ENCODE data around the gene BCKDK.

Gene BCKDK

GRCh38 chr16:31145398-31145990, 37.3 kb downstream of the BCKDK start:
- peaks cover 15% of the 10 kb centered on the region for H3K4me1 ChIP-seq (ENCODE audit: control insufficient read depth, low read length)
- no peaks in the 10 kb centered on the region for H3K9me2 ChIP-seq (replicated peaks; ENCODE audit: control insufficient read depth, low read length)
- no peak overlapping the region for H3K27ac ChIP-seq (ENCODE audit: low read depth, low read length)
- no peaks in the 10 kb centered on the region for H3F3A ChIP-seq (ENCODE audit: control insufficient read depth, insufficient read depth)
- TF ChIP-seq EZH2phosphoT487 (IDR thresholded peaks at IDR 0.05; ENCODE audit: borderline replicate concordance, low read length) (no peak), CTCF (IDR thresholded peaks at IDR 0.05; ENCODE audit: low read depth, low read length, poor library complexity, severe bottlenecking) (no peak)
- no peak overlapping the region for H3K4me3 ChIP-seq (ENCODE audit: low read length)
- H3K79me2 ChIP-seq (ENCODE audit: control insufficient read depth, low read length), result no peaks in the 10 kb centered on the region
- no peaks in the 10 kb centered on the region for H4K20me1 ChIP-seq (ENCODE audit: control insufficient read depth, insufficient read depth, low read depth, low read length)
- no peaks in the 10 kb centered on the region for H3K36me3 ChIP-seq (ENCODE audit: control insufficient read depth, low read length)
- H3K9me3 ChIP-seq (ENCODE audit: control insufficient read depth, insufficient read depth, low read length), result no peaks in the 10 kb centered on the region
- no peaks in the 10 kb centered on the region for H3K27me3 ChIP-seq (ENCODE audit: control insufficient read depth, low read length)
- H3K4me2 ChIP-seq (ENCODE audit: low read length), result no peak overlapping the region

- H4K20me1 ChIP-seq (ENCODE audit: control insufficient read depth, insufficient read depth, low read depth, low read length), result no peaks in the 10 kb centered on the region
- H3F3A ChIP-seq (ENCODE audit: control insufficient read depth, insufficient read depth), result no peaks in the 10 kb centered on the region
Measured at GRCh38 chr16:31147574-31147973, 39.4 kb downstream of the BCKDK start.

GRCh38 chr16:31148281-31148728, 40.1 kb downstream of the BCKDK start:
- H3K4me3 ChIP-seq (ENCODE audit: low read length), result no peak overlapping the region
- H3K4me1 ChIP-seq (ENCODE audit: control insufficient read depth, low read length), result no peaks in the 10 kb centered on the region
- no peaks in the 10 kb centered on the region for H4K20me1 ChIP-seq (ENCODE audit: control insufficient read depth, insufficient read depth, low read depth, low read length)
- no peak overlapping the region for H3K27ac ChIP-seq (ENCODE audit: low read depth, low read length)
- H3K9me2 ChIP-seq (replicated peaks; ENCODE audit: control insufficient read depth, low read length), result no peaks in the 10 kb centered on the region
- TF ChIP-seq CTCF (IDR thresholded peaks at IDR 0.05; ENCODE audit: low read depth, low read length, poor library complexity, severe bottlenecking) (no peak), EZH2phosphoT487 (IDR thresholded peaks at IDR 0.05; ENCODE audit: borderline replicate concordance, low read length) (no peak)
- no peaks in the 10 kb centered on the region for H3K79me2 ChIP-seq (ENCODE audit: control insufficient read depth, low read length)
- no peaks in the 10 kb centered on the region for H3K36me3 ChIP-seq (ENCODE audit: control insufficient read depth, low read length)
- H3K27me3 ChIP-seq (ENCODE audit: control insufficient read depth, low read length), result no peaks in the 10 kb centered on the region
- no peaks in the 10 kb centered on the region for H3K9me3 ChIP-seq (ENCODE audit: control insufficient read depth, insufficient read depth, low read length)
- H3F3A ChIP-seq (ENCODE audit: control insufficient read depth, insufficient read depth), result no peaks in the 10 kb centered on the region
- H3K4me2 ChIP-seq (ENCODE audit: low read length), result no peak overlapping the region

More at GRCh38 chr16:31147574-31147973, 39.4 kb downstream of the BCKDK start:
- H3K27me3 ChIP-seq (ENCODE audit: control insufficient read depth, low read length), result no peaks in the 10 kb centered on the region
- H3K4me2 ChIP-seq (ENCODE audit: low read length), result no peak overlapping the region
- no peaks in the 10 kb centered on the region for H3K79me2 ChIP-seq (ENCODE audit: control insufficient read depth, low read length)
- H3K4me1 ChIP-seq (ENCODE audit: control insufficient read depth, low read length), result peaks cover 5% of the 10 kb centered on the region
- TF ChIP-seq CTCF (IDR thresholded peaks at IDR 0.05; ENCODE audit: low read depth, low read length, poor library complexity, severe bottlenecking) (no peak), EZH2phosphoT487 (IDR thresholded peaks at IDR 0.05; ENCODE audit: borderline replicate concordance, low read length) (no peak)
- H3K36me3 ChIP-seq (ENCODE audit: control insufficient read depth, low read length), result no peaks in the 10 kb centered on the region
- no peaks in the 10 kb centered on the region for H3K9me2 ChIP-seq (replicated peaks; ENCODE audit: control insufficient read depth, low read length)
- H3K27ac ChIP-seq (ENCODE audit: low read depth, low read length), result no peak overlapping the region
- H3K9me3 ChIP-seq (ENCODE audit: control insufficient read depth, insufficient read depth, low read length), result no peaks in the 10 kb centered on the region
- no peak overlapping the region for H3K4me3 ChIP-seq (ENCODE audit: low read length)
